Calu3 (cell line): ENCODE results near the gene TUT7. TPM values are rescaled to one million over a fixed set of nuclear protein-coding genes. Genes with fewer than 3 reads are reported as not detected.

Source experiments
- BruUV-seq: library from RNA; stranded (reverse); fragments of 400-500 nt; replicated peaks from 2 replicates; lab custom pipeline; 2021; lab: Mats Ljungman, UMichigan
- CTCF ChIA-PET: fragments of 300-600 bp; sonication (Branson Sonifier 250); formaldehyde crosslinking; loops from one replicate; lab custom pipeline; 2022; ENCODE audit warnings: antibody characterized with exemption; lab: Charles Lee
- DNase-seq: peaks from one replicate; pipeline ENCODE4 v3.0.0; 2022
- H3K27ac Mint-ChIP-seq: one replicate; pipeline ENCODE4 v1.8.0; 2022; ENCODE audit warnings: mixed read lengths; ENCODE audit not compliant: unreplicated experiment
- H3K27me3 Mint-ChIP-seq: one replicate; pipeline ENCODE4 v1.8.0; 2022; ENCODE audit warnings: mixed read lengths; ENCODE audit not compliant: unreplicated experiment
- H3K36me3 Mint-ChIP-seq: one replicate; pipeline ENCODE4 v1.8.0; 2022; ENCODE audit warnings: mild to moderate bottlenecking, moderate library complexity, mixed read lengths; ENCODE audit not compliant: insufficient read depth, unreplicated experiment
- H3K4me1 Mint-ChIP-seq: one replicate; pipeline ENCODE4 v1.8.0; 2022; ENCODE audit warnings: mild to moderate bottlenecking, low read depth, mixed read lengths; ENCODE audit not compliant: unreplicated experiment
- H3K4me3 Mint-ChIP-seq: one replicate; pipeline ENCODE4 v1.8.0; 2022; ENCODE audit warnings: mild to moderate bottlenecking, low read depth, moderate library complexity, mixed read lengths; ENCODE audit not compliant: unreplicated experiment
- H3K9me3 Mint-ChIP-seq: one replicate; pipeline ENCODE4 v1.8.0; 2022; ENCODE audit warnings: low read depth, mixed read lengths; ENCODE audit not compliant: unreplicated experiment
- CTCF ChIP-seq: fragments of 200-600 bp; IDR thresholded peaks from one replicate; pipeline ENCODE4 v1.8.0; 2022; ENCODE audit warnings: antibody characterized with exemption; ENCODE audit not compliant: unreplicated experiment
- intact Hi-C: fragments of 100-400 bp; cut with micrococcal nuclease; formaldehyde crosslinking; loops from one replicate; pipeline ENCODE4 v1.10.0; 2022; ENCODE audit not compliant: unreplicated experiment
- total RNA-seq: library from RNA; stranded (reverse); gene quantifications from 2 replicates; pipeline ENCODE4 v1.2.3, GENCODE V29; 2022

The TUT7 gene
- total RNA-seq, 1 experiment from 2014 or later, result 16.2 TPM

GRCh38 chr9:86355814-86356213 is 1.6 kb upstream of the TUT7 start:
- H3K27ac Mint-ChIP-seq, result no peak overlapping the region
- H3K4me3 Mint-ChIP-seq, result no peak overlapping the region
- intact Hi-C loops, result no loop called here
- no peaks in the 10 kb centered on the region for H3K27me3 Mint-ChIP-seq
- CTCF ChIA-PET, result no interaction called here
- H3K36me3 Mint-ChIP-seq, result peaks cover 26% of the 10 kb centered on the region
- H3K9me3 Mint-ChIP-seq, result no peaks in the 10 kb centered on the region
- BruUV-seq, result no TSS peak
- peak; percentile 28 for DNase-seq
- H3K4me1 Mint-ChIP-seq, result no peaks in the 10 kb centered on the region
- TF ChIP-seq CTCF, result no peak

GRCh38 chr9:86354818-86355309 is 654 bp upstream of the TUT7 start:
- H3K36me3 Mint-ChIP-seq, result peaks cover 26% of the 10 kb centered on the region
- peak overlapping the region; percentile 77 for H3K27ac Mint-ChIP-seq
- no peak for TF ChIP-seq CTCF
- intact Hi-C loops, result no loop called here
- CTCF ChIA-PET, result no interaction called here
- no peaks in the 10 kb centered on the region for H3K27me3 Mint-ChIP-seq
- peak overlapping the region; percentile 99 for H3K4me3 Mint-ChIP-seq
- H3K4me1 Mint-ChIP-seq, result no peaks in the 10 kb centered on the region
- BruUV-seq, result no TSS peak
- DNase-seq, result no peak
- no peaks in the 10 kb centered on the region for H3K9me3 Mint-ChIP-seq

- Mint-ChIP-seq H3K36me3 (peaks cover 28% of the 10 kb centered on the region), H3K27ac (peak overlapping the region; percentile 94), H3K4me3 (peak overlapping the region; percentile 99), H3K27me3 (no peaks in the 10 kb centered on the region), H3K4me1 (peaks cover 5% of the 10 kb centered on the region), H3K9me3 (no peaks in the 10 kb centered on the region)
- TF ChIP-seq CTCF, result no peak
- BruUV-seq, result no TSS peak
- CTCF ChIA-PET, result interaction anchor here (0.5 kb wide), 1 partner anchor 298 kb away, joined by 4 read pairs; no protein-coding TSS in a partner anchor
- DNase-seq, result peak; percentile 34
- intact Hi-C loops, result no loop called here
Measured at GRCh38 chr9:86353655-86354010, 577 bp downstream of the TUT7 start.

GRCh38 chr9:86352440-86353077 is 1.7 kb downstream of the TUT7 start:
- intact Hi-C loops, result no loop called here
- no peak for TF ChIP-seq CTCF
- H3K4me3 Mint-ChIP-seq, result peak overlapping the region; percentile 99
- peaks cover 32% of the 10 kb centered on the region for H3K36me3 Mint-ChIP-seq
- no peaks in the 10 kb centered on the region for H3K27me3 Mint-ChIP-seq
- no peaks in the 10 kb centered on the region for H3K9me3 Mint-ChIP-seq
- peaks cover 15% of the 10 kb centered on the region for H3K4me1 Mint-ChIP-seq
- no TSS peak for BruUV-seq
- no peak overlapping the region for H3K27ac Mint-ChIP-seq
- CTCF ChIA-PET, result no interaction called here
- DNase-seq, result no peak
